GM12864 (cell line): ENCODE data around the gene CDK5R1.

Experiments used
- DNase-seq: peaks from one replicate; pipeline ENCODE4 v3.0.0-alpha.2; 2011; ENCODE audit warnings: low read depth
- H3K4me3 ChIP-seq: 2 replicates; pipeline ENCODE4 v1.5.1; 2011; ENCODE audit warnings: mild to moderate bottlenecking, low read depth, low read length, control low read depth
- TF ChIP-seq, protein P1 (sequence below): IDR thresholded peaks from 2 replicates; pipeline ENCODE4 v1.5.1; 2011; ENCODE audit warnings: low read depth, mild to moderate bottlenecking, moderate library complexity, low read length, control low read depth, inconsistent platforms; ENCODE audit errors: missing control alignments

Gene CDK5R1

GRCh38 chr17:32496395-32497073 is 9.7 kb downstream of the CDK5R1 start:
- no peak for DNase-seq
- TF ChIP-seq, protein P1, sequence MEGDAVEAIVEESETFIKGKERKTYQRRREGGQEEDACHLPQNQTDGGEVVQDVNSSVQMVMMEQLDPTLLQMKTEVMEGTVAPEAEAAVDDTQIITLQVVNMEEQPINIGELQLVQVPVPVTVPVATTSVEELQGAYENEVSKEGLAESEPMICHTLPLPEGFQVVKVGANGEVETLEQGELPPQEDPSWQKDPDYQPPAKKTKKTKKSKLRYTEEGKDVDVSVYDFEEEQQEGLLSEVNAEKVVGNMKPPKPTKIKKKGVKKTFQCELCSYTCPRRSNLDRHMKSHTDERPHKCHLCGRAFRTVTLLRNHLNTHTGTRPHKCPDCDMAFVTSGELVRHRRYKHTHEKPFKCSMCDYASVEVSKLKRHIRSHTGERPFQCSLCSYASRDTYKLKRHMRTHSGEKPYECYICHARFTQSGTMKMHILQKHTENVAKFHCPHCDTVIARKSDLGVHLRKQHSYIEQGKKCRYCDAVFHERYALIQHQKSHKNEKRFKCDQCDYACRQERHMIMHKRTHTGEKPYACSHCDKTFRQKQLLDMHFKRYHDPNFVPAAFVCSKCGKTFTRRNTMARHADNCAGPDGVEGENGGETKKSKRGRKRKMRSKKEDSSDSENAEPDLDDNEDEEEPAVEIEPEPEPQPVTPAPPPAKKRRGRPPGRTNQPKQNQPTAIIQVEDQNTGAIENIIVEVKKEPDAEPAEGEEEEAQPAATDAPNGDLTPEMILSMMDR, result no peak
- no peak overlapping the region for H3K4me3 ChIP-seq

DNA sequence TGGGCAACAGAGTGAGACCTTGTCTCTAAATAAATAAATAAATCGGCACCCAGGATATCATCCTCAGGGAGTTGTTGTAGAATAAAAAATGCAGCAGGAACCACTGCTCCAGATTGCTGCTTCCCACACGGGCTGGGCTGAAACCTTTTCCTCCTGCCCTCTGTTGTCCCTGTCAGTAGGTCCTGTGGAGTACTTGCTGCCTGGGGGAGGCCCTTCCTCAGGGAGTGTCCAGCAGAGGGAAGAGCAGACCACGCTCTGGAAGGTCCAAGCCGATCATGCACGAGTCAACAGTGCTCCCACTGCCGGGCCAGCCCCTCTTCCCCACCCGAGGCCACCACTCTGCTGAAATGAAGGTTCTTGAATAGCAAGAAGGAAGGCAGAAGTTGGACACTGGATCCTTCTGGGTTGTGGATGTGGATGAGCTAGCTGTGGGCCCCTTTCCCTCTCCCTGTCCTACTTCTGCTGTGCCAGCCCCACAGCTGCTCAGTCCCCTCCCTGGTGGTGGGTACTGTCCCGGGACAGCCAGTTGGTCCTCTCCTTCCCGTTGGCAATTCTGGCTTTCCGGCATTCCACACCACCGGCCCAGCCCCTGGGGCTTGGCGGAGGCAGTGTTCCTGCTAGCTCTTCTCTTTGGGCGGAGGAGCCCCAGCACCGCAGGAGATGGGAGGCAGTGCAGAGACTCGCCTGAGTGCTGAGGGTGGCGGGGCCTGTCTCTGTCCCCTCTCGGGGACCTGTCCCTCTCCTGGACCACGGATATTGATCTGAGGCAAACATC is 10.8 kb downstream of the CDK5R1 start:
- DNase-seq, result no peak
- TF ChIP-seq, protein P1, result no peak
- H3K4me3 ChIP-seq, result no peak overlapping the region

GRCh38 chr17:32498391-32498790 is 11.6 kb downstream of the CDK5R1 start:
- TF ChIP-seq, protein P1, result no peak
- DNase-seq, result no peak
- no peak overlapping the region for H3K4me3 ChIP-seq

DNA sequence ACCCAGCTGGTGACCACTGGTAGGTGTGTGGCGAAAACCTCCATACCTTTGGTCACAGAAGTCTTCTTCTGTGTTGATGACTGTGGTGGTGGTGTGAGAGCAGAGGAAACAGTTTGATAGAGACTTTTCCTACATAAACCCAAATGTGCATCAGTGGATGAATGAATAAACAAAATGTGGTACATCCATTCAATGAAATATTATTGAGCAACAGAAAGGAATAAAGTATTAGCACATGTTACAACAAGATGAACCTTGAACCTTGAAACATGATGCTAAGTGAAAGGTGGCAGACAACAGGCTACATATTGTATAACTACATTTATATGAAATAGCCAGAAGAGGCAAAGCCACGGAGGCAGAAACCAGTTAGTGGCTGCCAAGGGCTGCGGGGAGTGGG is 15.2 kb downstream of the CDK5R1 start:
- TF ChIP-seq, protein P1, result no peak
- H3K4me3 ChIP-seq, result no peak overlapping the region
- no peak for DNase-seq

GRCh38 chr17:32502710-32503109 is 15.9 kb downstream of the CDK5R1 start:
- no peak for DNase-seq
- H3K4me3 ChIP-seq, result no peak overlapping the region
- TF ChIP-seq, protein P1, result no peak

GRCh38 chr17:32503251-32504165 is 16.7 kb downstream of the CDK5R1 start:
- peak; percentile 96 for DNase-seq
- TF ChIP-seq, protein P1, result no peak
- no peak overlapping the region; the same call in 1 of the 2 replicates for H3K4me3 ChIP-seq
